DND-41 (cell line): Measurements from ENCODE around the gene NUP188.

Source experiments
- CTCF ChIP-seq: IDR thresholded peaks from 2 replicates; pipeline ENCODE4 v1.5.1; 2012; ENCODE audit warnings: borderline replicate concordance, low read length, moderate library complexity, mild to moderate bottlenecking; ENCODE audit not compliant: poor library complexity, severe bottlenecking; ENCODE audit errors: extremely low read depth
- EZH2 ChIP-seq: IDR thresholded peaks from 3 replicates; pipeline ENCODE4 v1.6.1; 2012; ENCODE audit warnings: borderline replicate concordance, low read depth, mild to moderate bottlenecking, moderate library complexity, low read length, inconsistent platforms; ENCODE audit not compliant: severe bottlenecking

GRCh38 chr9:128946571-128947276 is 775 bp upstream of the NUP188 start:
- TF ChIP-seq CTCF (no peak), EZH2 (no peak)
